DMS153 (cell line): ENCODE results near the gene NRTN.
"Not testable (repeated sequence)": the region's sequence is repeated elsewhere in the genome, so short reads cannot be mapped to it uniquely, and the experiment has no call there.

Experiments used
- DNase-seq: peaks from one replicate; lab custom pipeline; 2025; lab: John Stamatoyannopoulos, UW

The NRTN gene

GRCh38 chr19:5838353-5839064 lies 33.6 kb downstream of the NRTN start:
- DNase-seq = no peak

GRCh38 chr19:5839065-5840017 lies 34.5 kb downstream of the NRTN start, which contains the start of gene FUT6:
FUT6 (minus strand) TSS chr19:5839702; CDS start chr19:5832567, 7,135 bp downstream.
- DNase-seq = no peak

DNA sequence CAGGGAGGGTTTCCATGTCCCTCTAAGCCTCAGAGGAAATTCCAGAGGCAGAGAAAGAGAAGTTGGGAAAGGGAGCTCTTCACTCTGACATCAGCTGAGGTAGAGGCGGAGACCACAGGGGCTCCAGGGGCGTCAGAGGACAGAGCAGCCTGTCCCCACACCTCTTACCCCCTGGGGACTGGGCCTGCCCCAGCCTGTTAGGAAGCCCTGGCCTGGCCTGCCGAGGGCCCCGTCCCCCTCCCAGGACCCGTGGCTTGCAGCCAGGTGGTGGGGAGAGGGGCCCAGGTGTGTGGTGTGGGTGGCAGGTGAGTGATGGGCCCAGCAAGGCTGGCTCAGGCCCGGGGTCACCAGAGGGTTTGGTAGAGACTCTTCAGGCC lies 36.9 kb downstream of the NRTN start:
- DNase-seq = not testable (repeated sequence)

GRCh38 chr19:5843295-5843927 lies 38.5 kb downstream of the NRTN start:
- no peak for DNase-seq

DNA sequence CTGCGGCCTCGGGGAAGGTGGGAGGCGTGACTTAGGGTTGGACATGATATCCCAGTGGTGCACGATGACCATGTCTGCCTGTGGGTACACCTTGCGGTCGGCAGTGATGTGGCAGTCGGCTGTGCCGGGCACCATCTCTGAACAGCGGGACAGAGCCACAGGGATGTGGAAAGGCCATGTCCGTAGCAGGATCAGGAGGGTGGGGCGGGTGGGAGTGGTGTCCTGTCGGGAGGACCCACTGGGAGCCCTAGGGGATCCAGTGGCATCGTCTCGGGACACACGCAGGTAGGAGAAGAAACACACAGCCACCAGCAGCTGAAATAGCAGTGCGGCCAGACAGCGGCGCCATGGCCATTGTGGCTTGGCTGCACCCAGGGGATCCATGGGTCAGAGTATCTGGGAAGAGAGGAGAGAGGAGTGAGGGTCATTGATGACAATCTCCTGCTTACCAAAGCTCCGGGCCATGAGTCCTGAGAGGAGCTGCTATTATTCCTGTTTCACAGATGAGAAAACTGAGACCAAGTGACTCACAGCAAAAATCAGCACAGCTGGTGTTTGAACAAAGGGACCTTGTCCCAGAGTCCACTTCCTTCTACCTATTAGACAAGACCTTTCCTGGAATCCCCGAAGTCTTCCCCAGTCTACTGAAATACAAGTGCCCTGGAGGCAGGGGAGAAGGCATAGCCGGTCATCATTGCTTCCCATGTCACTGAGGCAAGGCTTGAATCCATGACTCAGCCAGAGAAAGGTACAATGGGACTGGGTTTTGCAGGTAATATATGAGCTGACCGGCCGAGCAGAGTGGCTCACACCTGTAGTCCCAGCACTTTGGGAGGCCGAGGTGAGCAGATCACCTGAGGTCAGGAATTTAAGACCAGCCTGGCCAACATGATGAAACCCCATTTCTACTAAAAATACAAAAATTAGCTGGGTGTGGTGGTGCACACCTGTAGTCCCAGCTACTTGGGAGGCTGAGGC lies 39.9 kb downstream of the NRTN start:
- no peak for DNase-seq

- not testable (repeated sequence) for DNase-seq
Measured at GRCh38 chr19:5847846-5848245, 43.0 kb downstream of the NRTN start.

- not testable (repeated sequence) for DNase-seq
Measured at GRCh38 chr19:5848621-5849020, 43.8 kb downstream of the NRTN start.

DNA sequence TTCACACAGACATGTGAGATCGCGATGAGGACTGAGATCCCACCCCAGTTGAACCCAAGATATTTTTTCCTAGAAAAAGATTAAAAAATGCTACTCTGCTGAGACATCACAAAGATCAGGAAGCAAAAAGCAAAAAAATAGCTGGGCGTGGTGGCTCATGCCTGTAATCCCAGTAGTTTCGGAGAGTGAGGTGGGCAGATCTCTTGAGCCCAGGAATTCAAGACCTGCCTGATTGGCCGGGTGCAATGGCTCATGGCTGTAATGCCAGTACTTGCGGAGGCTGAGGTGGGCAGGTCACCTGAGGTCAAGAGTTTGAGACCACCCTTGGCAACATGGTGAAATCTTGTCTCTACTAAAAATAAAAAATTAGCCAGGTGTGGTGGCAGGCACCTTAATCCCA lies 45.3 kb downstream of the NRTN start:
- no peak for DNase-seq

DNA sequence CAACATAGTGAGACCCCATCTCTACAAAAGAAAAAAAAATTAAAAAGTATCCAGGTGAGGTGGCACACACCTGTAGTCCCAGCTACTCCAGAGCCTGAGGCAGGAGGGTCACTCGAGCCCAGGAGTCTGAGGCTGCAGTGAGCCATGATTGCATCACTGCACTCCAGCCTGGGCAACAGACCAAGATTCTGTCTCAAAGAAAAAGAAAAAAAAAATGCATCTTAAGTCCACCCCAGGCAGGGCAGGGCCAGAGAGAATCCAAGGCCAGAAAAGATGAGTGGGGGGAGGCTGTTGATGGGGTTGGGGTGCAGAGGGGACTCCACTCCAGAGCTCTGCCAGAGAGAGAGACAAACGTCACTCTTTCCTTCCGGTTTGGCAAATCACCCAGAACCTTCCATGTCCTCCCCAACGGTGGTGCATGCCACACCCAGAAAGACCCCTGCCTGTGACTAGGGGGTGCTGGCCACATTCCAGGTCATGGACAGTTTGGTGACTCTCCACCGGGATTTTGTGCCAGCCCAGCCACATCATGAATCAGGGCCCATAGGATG lies 46.0 kb downstream of the NRTN start:
- DNase-seq = no peak

DNA sequence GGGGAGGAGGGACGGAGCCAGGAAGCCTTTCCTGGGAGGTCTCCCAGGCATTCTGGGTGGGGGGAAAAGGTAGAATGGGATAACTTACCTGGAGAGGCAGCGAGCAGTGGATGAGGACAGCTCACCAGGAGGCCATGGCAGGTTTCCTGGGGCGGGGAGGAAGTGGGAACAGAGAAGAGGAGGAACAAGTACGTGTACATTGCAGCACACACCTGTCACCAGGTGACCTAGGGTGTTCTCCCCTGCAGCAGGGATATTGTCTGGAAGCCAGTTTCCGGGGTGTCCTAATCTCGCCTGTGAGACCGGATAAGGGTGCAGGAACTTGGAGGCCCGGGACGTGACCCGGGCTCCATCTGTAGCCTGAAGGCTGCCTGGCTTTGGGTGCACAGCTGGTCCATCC lies 46.4 kb downstream of the NRTN start, which contains the start of gene FUT3:
Gene FUT3 (minus strand): TSS at position 148 of the 400 bp plus-strand sequence.
- DNase-seq = peak; percentile 37

DNA sequence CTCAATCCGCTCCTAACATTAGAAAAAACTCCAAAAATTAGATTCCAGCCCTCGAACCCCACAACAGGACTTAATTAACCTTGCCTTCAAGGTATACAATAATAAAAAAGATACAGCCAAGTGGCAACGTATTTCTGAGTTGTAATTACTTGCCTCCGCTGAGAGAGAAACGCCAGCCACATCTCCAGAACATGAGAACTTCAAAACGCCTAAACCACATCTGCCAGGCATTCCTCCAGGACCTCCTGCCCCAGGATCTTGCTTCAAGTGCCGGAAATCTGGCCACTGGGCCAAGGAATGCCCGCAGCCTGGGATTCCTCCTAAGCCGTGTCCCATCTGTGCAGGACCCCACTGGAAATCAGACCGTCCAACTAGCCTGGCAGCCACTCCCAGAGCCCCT lies 49.3 kb downstream of the NRTN start:
- not testable (repeated sequence) for DNase-seq

GRCh38 chr19:5855151-5855550 lies 50.3 kb downstream of the NRTN start:
- DNase-seq = not testable (repeated sequence)

GRCh38 chr19:5857203-5858081 lies 52.6 kb downstream of the NRTN start:
- no peak for DNase-seq

GRCh38 chr19:5863030-5863665 lies 58.3 kb downstream of the NRTN start:
- DNase-seq = no peak

DNA sequence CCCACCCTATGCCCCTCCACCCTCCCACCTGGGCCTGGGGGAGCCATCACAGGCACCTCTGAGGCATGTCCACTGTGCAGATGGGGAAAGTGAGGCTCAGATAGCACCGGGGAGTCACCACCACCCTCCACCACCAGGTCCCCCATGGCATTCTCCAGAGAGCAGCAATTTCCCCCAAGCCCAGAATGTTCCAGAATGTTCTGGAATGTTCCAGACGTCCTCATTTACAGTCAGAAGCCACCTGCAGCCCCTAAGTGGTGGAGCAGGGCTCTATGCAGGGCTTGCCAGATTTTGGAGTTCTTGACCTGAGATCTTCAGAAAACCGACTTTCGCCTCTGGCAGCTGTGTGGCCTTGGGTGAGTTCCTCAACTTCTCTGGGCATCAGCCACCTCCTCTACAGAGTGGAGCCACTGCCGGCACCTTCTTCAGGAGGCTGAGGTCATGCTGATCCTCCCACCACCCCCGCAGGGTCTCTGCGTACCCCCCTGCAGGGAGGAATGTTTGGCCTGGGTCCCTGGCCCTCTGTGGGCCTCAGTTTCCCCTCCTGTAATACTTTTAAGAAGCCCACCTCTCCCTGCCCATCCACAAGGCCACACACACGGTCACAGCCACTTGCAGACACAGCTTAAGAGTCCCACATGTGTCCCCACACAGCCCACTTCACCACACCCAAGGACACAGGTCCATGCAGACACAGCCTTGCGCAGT lies 59.3 kb downstream of the NRTN start:
- DNase-seq = no peak

DNA sequence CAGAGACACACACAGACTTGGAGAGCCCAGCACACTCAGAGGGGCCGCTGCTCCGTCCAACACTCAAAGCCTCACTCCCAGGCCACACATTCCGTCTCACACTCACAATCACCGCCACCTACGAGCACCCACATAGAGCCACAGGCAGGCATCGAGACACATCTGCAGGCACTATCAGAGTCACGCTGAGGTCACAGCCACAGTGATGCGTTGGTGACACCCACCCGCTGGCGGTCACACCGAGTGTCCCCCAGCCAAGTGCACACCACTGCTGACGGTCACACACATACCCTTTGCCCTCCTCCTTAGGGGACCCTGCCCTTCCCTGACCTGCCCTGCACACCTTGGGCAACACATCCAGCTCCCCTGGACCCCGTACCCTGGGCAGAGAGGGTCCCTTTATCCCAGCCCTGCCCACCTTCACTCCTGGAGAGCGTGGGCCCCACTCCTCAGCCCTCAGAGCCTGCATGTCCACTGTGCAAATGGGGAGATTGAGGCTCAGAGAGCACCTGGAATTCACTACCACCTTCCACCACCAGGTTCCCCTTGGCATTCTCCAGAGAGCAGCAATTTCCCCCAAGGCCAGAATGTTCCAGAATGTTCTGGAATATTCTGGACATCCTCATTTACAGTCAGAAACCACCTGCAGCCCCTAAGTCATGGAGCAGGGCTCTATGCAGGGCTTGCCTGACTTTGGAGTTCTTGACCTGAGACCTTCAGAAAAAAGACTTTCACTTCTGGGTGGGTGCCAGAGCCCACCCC lies 60.0 kb downstream of the NRTN start:
- no peak for DNase-seq

- no peak for DNase-seq
Measured at GRCh38 chr19:5865772-5866171, 60.9 kb downstream of the NRTN start.
